NT2/D1 (cell line): ENCODE results near the gene TTLL13.

ENCODE experiments used
- SUZ12 ChIP-seq: IDR thresholded peaks from 2 replicates; pipeline ENCODE4 v1.6.1; 2011; ENCODE audit not compliant: insufficient read length, insufficient read depth; ENCODE audit errors: extremely low read depth
- ZNF274 ChIP-seq: IDR thresholded peaks from 2 replicates; pipeline ENCODE4 v1.6.1; 2011; ENCODE audit warnings: mild to moderate bottlenecking, low read depth, low read length

DNA sequence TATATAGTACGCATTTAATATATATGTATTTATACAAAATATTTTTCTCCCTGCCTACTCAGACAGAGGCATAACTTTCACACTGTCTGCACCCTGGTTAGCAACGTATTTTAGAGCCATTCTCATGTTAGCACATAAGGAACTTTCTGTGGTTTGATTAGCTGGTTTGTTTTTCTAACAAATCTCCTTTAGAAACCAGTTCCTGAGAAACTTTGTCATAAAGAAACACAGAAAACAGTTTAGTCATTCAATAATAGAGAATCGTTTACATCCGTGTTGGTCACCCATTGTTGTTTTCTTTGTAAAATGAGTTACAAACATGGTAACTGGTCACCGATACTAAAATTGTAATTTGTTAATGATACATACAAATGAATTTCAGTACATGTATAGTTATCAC is 10.2 kb downstream of the TTLL13 start:
- TF ChIP-seq SUZ12 (no peak), ZNF274 (no peak)
